ENCODE data around the gene AGAP6. TPM values are rescaled to one million over a fixed set of nuclear protein-coding genes. Genes with fewer than 3 reads are reported as not detected.
"Not testable (repeated sequence)": the region's sequence is repeated elsewhere in the genome, so short reads cannot be mapped to it uniquely, and the experiment has no call there.

AGAP6 gene
- total RNA-seq, 2 experiments from 2014 or later, result 15.9 to 17.1 TPM

DNA sequence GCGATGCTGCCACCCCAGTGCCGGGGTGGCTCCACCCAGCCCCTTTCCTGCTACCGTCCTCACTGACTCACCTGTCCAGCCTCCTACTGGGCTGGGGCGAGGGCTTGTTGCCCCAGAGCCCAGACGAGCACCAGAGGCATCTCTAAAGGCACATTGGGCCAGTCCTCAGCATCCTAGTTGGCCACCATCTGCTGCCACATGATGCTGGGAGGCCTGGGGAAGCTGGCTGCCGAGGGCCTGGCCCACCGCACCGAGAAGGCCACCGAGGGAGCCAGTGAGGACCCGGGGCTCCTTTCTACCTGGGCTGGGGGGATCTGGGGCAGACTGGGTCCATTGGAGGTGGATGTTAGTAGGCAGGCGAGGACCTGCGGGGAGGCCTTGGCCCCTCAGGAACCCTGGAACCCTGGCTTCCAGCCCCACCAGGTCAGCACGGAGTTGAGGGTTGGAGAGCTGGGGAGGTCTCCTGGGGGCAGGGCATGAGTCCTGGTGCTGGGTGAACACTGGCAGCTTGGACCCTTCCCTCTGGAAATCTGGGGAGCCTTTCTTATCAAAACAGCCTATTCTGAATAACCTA lies 32.3 kb downstream of the AGAP6 start:
- H3K27ac ChIP-seq (ENCODE audit: low read depth, low read length, poor library complexity, severe bottlenecking); POLR2A ChIA-PET; BruUV-seq (replicated peaks); H2AFZ ChIP-seq (ENCODE audit: low read length); H3K4me2 ChIP-seq (ENCODE audit: low read length); H3K9me2 ChIP-seq (ENCODE audit: insufficient read depth, low read length); H4K20me1 ChIP-seq (ENCODE audit: insufficient read depth, low read length); H3K36me3 ChIP-seq (ENCODE audit: insufficient read depth, low read length); H3K4me3 ChIP-seq (ENCODE audit: low read depth, low read length, poor library complexity, severe bottlenecking); intact Hi-C loops (cut with micrococcal nuclease; ENCODE audit: unreplicated experiment); H3K9me3 ChIP-seq (ENCODE audit: low read length); CTCF ChIA-PET (ENCODE audit: unreplicated experiment); H3K4me1 ChIP-seq (ENCODE audit: insufficient read depth, low read length, poor library complexity, severe bottlenecking); DNase-seq (ENCODE audit: low spot score); H3K79me2 ChIP-seq (ENCODE audit: insufficient read depth, low read depth, low read length): not testable (repeated sequence)

DNA sequence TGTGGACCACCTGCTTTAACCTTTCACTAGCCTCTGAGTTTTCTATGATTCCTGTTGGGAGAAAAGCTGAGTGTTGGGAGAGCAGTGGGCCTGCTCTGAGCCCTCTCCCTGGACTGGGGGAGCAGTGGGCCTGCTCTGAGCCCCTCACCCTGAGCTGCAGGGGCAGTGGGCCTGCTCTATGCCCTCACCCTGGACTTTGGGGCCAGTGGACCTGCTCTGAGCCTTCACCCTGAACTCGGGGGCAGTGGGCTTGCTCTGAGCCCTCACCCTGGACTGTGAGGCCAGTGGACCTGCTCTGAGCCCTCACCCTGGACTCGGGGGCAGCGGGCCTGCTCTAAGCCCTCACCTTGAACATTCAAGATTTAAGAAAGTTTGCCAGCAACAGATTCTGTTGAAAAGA lies 33.4 kb downstream of the AGAP6 start:
- BruUV-seq (replicated peaks), result no TSS peak
- no peak for DNase-seq (ENCODE audit: low spot score)
- no peaks in the 10 kb centered on the region for H3K36me3 ChIP-seq (ENCODE audit: insufficient read depth, low read length)
- H4K20me1 ChIP-seq (ENCODE audit: insufficient read depth, low read length), result no peaks in the 10 kb centered on the region
- H3K9me2 ChIP-seq (ENCODE audit: insufficient read depth, low read length), result no peaks in the 10 kb centered on the region
- H3K79me2 ChIP-seq (ENCODE audit: insufficient read depth, low read depth, low read length), result no peaks in the 10 kb centered on the region
- CTCF ChIA-PET (ENCODE audit: unreplicated experiment), result no interaction called here
- no peak overlapping the region for H2AFZ ChIP-seq (ENCODE audit: low read length)
- H3K9me3 ChIP-seq (ENCODE audit: low read length), result no peaks in the 10 kb centered on the region
- no peak for TF ChIP-seq EZH2phosphoT487 (IDR thresholded peaks at IDR 0.05; ENCODE audit: borderline replicate concordance, low read depth, low read length)
- TF ChIP-seq, protein P1, sequence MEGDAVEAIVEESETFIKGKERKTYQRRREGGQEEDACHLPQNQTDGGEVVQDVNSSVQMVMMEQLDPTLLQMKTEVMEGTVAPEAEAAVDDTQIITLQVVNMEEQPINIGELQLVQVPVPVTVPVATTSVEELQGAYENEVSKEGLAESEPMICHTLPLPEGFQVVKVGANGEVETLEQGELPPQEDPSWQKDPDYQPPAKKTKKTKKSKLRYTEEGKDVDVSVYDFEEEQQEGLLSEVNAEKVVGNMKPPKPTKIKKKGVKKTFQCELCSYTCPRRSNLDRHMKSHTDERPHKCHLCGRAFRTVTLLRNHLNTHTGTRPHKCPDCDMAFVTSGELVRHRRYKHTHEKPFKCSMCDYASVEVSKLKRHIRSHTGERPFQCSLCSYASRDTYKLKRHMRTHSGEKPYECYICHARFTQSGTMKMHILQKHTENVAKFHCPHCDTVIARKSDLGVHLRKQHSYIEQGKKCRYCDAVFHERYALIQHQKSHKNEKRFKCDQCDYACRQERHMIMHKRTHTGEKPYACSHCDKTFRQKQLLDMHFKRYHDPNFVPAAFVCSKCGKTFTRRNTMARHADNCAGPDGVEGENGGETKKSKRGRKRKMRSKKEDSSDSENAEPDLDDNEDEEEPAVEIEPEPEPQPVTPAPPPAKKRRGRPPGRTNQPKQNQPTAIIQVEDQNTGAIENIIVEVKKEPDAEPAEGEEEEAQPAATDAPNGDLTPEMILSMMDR (conservative IDR thresholded peaks at IDR 0.05; ENCODE audit: low read length), result no peak
- no peak overlapping the region for H3K4me3 ChIP-seq (ENCODE audit: low read depth, low read length, poor library complexity, severe bottlenecking)
- H3K27ac ChIP-seq (ENCODE audit: low read depth, low read length, poor library complexity, severe bottlenecking), result no peak overlapping the region
- no peak overlapping the region for H3K4me2 ChIP-seq (ENCODE audit: low read length)
- POLR2A ChIA-PET, result no interaction called here
- intact Hi-C loops (cut with micrococcal nuclease; ENCODE audit: unreplicated experiment), result no loop called here
- no peaks in the 10 kb centered on the region for H3K4me1 ChIP-seq (ENCODE audit: insufficient read depth, low read length, poor library complexity, severe bottlenecking)

DNA sequence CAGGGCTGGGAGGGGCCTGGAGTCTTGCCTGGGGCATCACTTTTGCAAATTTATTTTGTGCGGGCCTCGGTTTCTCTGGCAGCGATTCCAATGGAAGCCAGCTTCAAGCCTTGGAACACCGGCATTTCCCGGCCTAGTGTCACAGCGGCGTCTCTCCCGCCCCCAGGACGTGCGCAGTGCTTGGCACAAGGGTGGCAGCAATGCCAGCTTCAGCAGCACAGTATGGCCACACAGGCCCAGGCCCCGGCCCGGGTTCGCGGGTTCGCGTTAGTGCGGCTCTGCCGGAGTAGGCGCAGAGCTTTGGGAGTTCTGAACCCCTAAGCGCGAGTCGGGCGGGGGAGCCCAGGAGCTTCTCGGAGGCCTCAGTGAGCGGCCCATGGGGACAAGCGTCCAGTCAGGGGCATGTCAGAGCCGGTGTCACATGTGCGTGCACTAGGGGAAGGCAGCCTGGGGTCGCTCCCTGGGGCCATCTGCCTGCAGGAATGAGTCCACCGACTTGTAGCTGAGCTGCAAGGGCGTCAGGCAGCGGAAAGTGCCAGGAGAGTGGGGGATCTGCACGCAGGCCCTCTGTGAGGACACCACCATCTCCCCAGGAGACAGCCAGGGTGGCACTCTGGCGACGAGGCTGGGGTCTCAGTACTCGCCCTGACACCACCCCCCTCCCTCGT lies 36.6 kb downstream of the AGAP6 start:
- H3K79me2 ChIP-seq (ENCODE audit: insufficient read depth, low read depth, low read length); H2AFZ ChIP-seq (ENCODE audit: low read length); DNase-seq (ENCODE audit: low spot score); POLR2A ChIA-PET; H3K9me2 ChIP-seq (ENCODE audit: insufficient read depth, low read length); H4K20me1 ChIP-seq (ENCODE audit: insufficient read depth, low read length); CTCF ChIA-PET (ENCODE audit: unreplicated experiment); H3K36me3 ChIP-seq (ENCODE audit: insufficient read depth, low read length); intact Hi-C loops (cut with micrococcal nuclease; ENCODE audit: unreplicated experiment); H3K4me1 ChIP-seq (ENCODE audit: insufficient read depth, low read length, poor library complexity, severe bottlenecking); H3K4me2 ChIP-seq (ENCODE audit: low read length); H3K27ac ChIP-seq (ENCODE audit: low read depth, low read length, poor library complexity, severe bottlenecking); H3K9me3 ChIP-seq (ENCODE audit: low read length); H3K4me3 ChIP-seq (ENCODE audit: low read depth, low read length, poor library complexity, severe bottlenecking); BruUV-seq (replicated peaks): not testable (repeated sequence)

Measured in OCI-LY7 (cell line).